C4-2B (cell line): ENCODE results near the gene GARIN6.

Experiments used
- H3K27ac ChIP-seq: fragments of 450-650 bp; 2 replicates; pipeline ENCODE4 v1.5.1; 2017
- CTCF ChIP-seq: fragments of 450-650 bp; conservative IDR thresholded peaks from 2 replicates; pipeline ENCODE4 v1.5.1; 2017; ENCODE audit warnings: mild to moderate bottlenecking
- ZFX ChIP-seq: fragments of 450-650 bp; IDR thresholded peaks from 2 replicates; pipeline ENCODE4 v1.6.1; 2017

Gene GARIN6

GRCh38 chr12:99647453-99647852 is at the start of gene GARIN6:
Gene GARIN6, plus strand, starts transcription at chr12:99647753. Its CDS starts 422 bp downstream, at chr12:99648175.
- no peak within 1 kb of the TSS for H3K27ac ChIP-seq
- TF ChIP-seq CTCF (no peak), ZFX (no peak)

GRCh38 chr12:99598785-99599184 is 48.8 kb upstream of the GARIN6 start:
- no peak overlapping the region for H3K27ac ChIP-seq
- TF ChIP-seq CTCF (no peak), ZFX (no peak)

- no peak overlapping the region for H3K27ac ChIP-seq
- no peak for TF ChIP-seq ZFX
- TF ChIP-seq CTCF: no peak
Measured at GRCh38 chr12:99600388-99600787, 47.2 kb upstream of the GARIN6 start.

- H3K27ac ChIP-seq: no peak overlapping the region
- TF ChIP-seq ZFX (no peak), CTCF (no peak)
Measured at GRCh38 chr12:99609455-99610181, 37.9 kb upstream of the GARIN6 start.

- no peak overlapping the region for H3K27ac ChIP-seq
- TF ChIP-seq CTCF: no peak
- no peak for TF ChIP-seq ZFX
Measured at GRCh38 chr12:99611117-99611516, 36.4 kb upstream of the GARIN6 start.

GRCh38 chr12:99611599-99611998 is 36.0 kb upstream of the GARIN6 start:
- H3K27ac ChIP-seq: no peak overlapping the region
- TF ChIP-seq CTCF (no peak), ZFX (no peak)

GRCh38 chr12:99618657-99619056 is 28.9 kb upstream of the GARIN6 start:
- H3K27ac ChIP-seq: no peak overlapping the region
- no peak for TF ChIP-seq ZFX
- no peak for TF ChIP-seq CTCF
